ENCODE data around the gene LRIG1.

DNA sequence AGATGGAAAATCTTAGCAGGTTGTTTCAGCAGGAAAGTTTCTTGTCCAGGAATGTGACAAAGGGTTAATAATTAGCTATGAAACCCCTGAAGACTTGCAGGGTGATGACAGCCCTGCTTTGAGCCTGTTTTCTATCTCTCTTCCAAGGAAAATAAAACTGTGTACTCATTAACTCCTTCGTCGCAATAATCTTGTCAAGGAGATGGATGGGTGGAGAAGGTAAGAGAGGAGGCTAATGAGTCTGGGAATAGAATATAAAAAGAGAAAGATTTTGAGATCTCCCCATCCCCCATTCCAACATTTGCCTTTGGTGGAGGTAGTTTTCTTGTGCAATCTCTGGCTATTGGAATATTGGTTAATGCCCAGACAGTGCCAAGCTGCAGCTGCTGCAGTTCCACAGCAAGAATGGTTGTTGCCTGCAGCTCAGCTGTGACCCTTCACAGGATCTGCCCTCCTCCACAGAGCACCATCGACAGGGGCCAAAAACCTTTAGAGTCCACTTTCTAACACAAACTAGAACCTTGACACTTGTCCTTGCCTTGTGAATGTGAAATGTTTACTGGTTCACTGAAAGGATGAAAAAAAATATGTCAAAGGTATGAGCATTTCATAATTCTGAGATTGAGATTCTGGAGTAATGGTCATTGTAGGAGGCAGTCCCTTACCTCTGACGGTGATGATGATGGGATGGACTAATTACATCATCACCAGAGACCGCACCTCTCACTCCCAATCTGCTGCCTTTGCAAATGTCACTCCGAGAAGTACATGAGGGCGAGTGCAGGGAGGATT lies 4.2 kb upstream of the LRIG1 start:
- TF ChIP-seq EZH2 (IDR thresholded peaks at IDR 0.05; ENCODE audit: low read length, missing control alignments) (no peak), CTCF (conservative IDR thresholded peaks at IDR 0.05 in 1 of 2, IDR thresholded peaks at IDR 0.05 in 1 of 2; ENCODE audit: low read depth in 1 of 2, low read length in 2 of 2) (no peak)
